Neuronal stem cell (in vitro differentiated cells): ENCODE data around the gene HIPK2.

Source experiments
- DNase-seq: peaks from one replicate; pipeline ENCODE4 v3.0.0-alpha.2; 2013; ENCODE audit warnings: low spot score
- H2AFZ ChIP-seq: one replicate; pipeline ENCODE4 v1.6.1; 2013; ENCODE audit warnings: mild to moderate bottlenecking, low read length, inconsistent platforms
- H2AK5ac ChIP-seq: 2 replicates; pipeline ENCODE4 v1.6.1; 2013; ENCODE audit warnings: low read depth, mild to moderate bottlenecking, inconsistent platforms, low read length, moderate library complexity, mixed read lengths
- H2BK120ac ChIP-seq: 2 replicates; pipeline ENCODE4 v1.6.1; 2013; ENCODE audit warnings: low read depth, mild to moderate bottlenecking, inconsistent platforms, low read length, moderate library complexity, mixed read lengths
- H2BK12ac ChIP-seq: one replicate; pipeline ENCODE4 v1.6.1; 2013; ENCODE audit warnings: low read length, inconsistent platforms
- H2BK15ac ChIP-seq: 2 replicates; pipeline ENCODE4 v1.6.1; 2013; ENCODE audit warnings: mild to moderate bottlenecking, low read length, inconsistent platforms, mixed read lengths
- H2BK5ac ChIP-seq: one replicate; pipeline ENCODE4 v1.6.1; 2013; ENCODE audit warnings: inconsistent platforms, mild to moderate bottlenecking, low read length, moderate library complexity
- H3K14ac ChIP-seq: one replicate; pipeline ENCODE4 v1.6.1; 2013; ENCODE audit warnings: low read length, inconsistent platforms
- H3K18ac ChIP-seq: 2 replicates; pipeline ENCODE4 v1.6.1; 2013; ENCODE audit warnings: low read length, inconsistent platforms
- H3K23ac ChIP-seq: 2 replicates; pipeline ENCODE4 v1.6.1; 2013; ENCODE audit warnings: low read depth, mild to moderate bottlenecking, mixed read lengths, low read length, inconsistent platforms; ENCODE audit not compliant: poor library complexity
- H3K27ac ChIP-seq: replicated peaks from 3 replicates; pipeline ENCODE4 v1.5.1; 2013; ENCODE audit warnings: low read length, inconsistent platforms
- H3K27me3 ChIP-seq, 3 experiments: 2 replicates each; pipeline ENCODE4 v1.6.1; 2013; ENCODE audit warnings: low read length in 3 of 3, mild to moderate bottlenecking in 2 of 3, inconsistent platforms in 1 of 3, low read depth in 1 of 3, mixed read lengths in 1 of 3, moderate library complexity in 1 of 3; ENCODE audit not compliant: control insufficient read depth in 3 of 3, insufficient read depth in 3 of 3
- H3K36me3 ChIP-seq, 2 donors: replicated peaks in 1 of 2; 2 replicates each; pipeline ENCODE4 v1.6.1; 2013; ENCODE audit warnings: low read length in 2 of 2; ENCODE audit not compliant: control insufficient read depth in 2 of 2, insufficient read depth in 2 of 2
- H3K4ac ChIP-seq: 2 replicates; pipeline ENCODE4 v1.6.1; 2013; ENCODE audit warnings: inconsistent platforms, mild to moderate bottlenecking, low read length, moderate library complexity
- H3K4me1 ChIP-seq, 2 donors: 1 replicate in 1 of 2; 2 replicates in 1 of 2; pipeline ENCODE4 v1.6.1; 2013; ENCODE audit warnings: low read length in 2 of 2, low read depth in 1 of 2; ENCODE audit not compliant: control insufficient read depth in 2 of 2, insufficient read depth in 1 of 2
- H3K4me2 ChIP-seq: one replicate; pipeline ENCODE4 v1.6.1; 2013; ENCODE audit warnings: mild to moderate bottlenecking, low read length, inconsistent platforms; ENCODE audit not compliant: insufficient read depth, poor library complexity, severe bottlenecking
- H3K4me3 ChIP-seq, 2 donors: 2 replicates each; pipeline ENCODE4 v1.5.1; 2013; ENCODE audit warnings: low read length in 2 of 2, mild to moderate bottlenecking in 2 of 2, inconsistent platforms in 1 of 2, moderate library complexity in 1 of 2
- H3K79me1 ChIP-seq: one replicate; pipeline ENCODE4 v1.6.1; 2013; ENCODE audit warnings: low read depth, mild to moderate bottlenecking, inconsistent platforms, low read length, moderate library complexity
- H3K9ac ChIP-seq: one replicate; pipeline ENCODE4 v1.6.1; 2013; ENCODE audit warnings: mild to moderate bottlenecking, low read depth, low read length, inconsistent platforms; ENCODE audit not compliant: poor library complexity
- H3K9me3 ChIP-seq, 2 donors: replicated peaks in 1 of 2; 2 replicates each; pipeline versions ENCODE3 to v1.6.1; 2013; ENCODE audit warnings: low read length in 2 of 2, mild to moderate bottlenecking in 2 of 2, inconsistent platforms in 1 of 2, low read depth in 1 of 2, mixed read lengths in 1 of 2, moderate library complexity in 1 of 2; ENCODE audit not compliant: control insufficient read depth in 2 of 2, insufficient read depth in 1 of 2
- H4K8ac ChIP-seq: one replicate; pipeline ENCODE4 v1.6.1; 2013; ENCODE audit warnings: low read depth, mild to moderate bottlenecking, inconsistent platforms, low read length, moderate library complexity
- H4K91ac ChIP-seq: one replicate; pipeline ENCODE4 v1.6.1; 2013; ENCODE audit warnings: low read length, low read depth, mild to moderate bottlenecking, inconsistent platforms; ENCODE audit not compliant: poor library complexity
- WGBS, 2 donors: extraction: QIAGEN DNeasy Blood & Tissue Kit; methylation state at CpG; one replicate each; pipeline ENCODE4 v1.1.7; 2013; ENCODE audit warnings: missing lambda C conversion rate in 2 of 2, mixed read lengths in 1 of 2; ENCODE audit not compliant: insufficient read length in 2 of 2, insufficient replicate concordance in 1 of 2; ENCODE audit errors: extremely low coverage in 2 of 2; 5-methylcytosine and 5-hydroxymethylcytosine counted together

The HIPK2 gene

DNA sequence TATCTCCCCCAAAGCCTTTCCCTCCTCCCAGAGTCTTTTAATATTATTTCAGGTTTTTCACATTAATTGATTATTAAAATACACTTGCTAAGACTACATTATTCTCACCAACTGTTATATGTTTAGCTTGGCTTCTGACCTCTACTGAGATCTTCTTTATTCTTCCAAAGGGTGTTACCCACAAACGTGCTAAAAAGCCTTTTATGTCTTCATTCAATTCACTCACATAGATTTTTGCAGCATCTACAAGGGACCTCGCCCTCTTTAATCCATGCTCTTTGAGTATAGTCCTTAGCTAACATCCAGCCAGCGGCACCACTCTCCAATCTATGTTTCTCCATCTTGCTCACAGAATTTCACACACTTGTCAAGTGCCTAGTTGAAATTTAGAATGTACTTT is 115.9 kb downstream of the HIPK2 start:
- H4K91ac ChIP-seq, result no peak overlapping the region
- no CpG with 5 or more reads among the region's 3 CpGs for WGBS, 2 donors

DNA sequence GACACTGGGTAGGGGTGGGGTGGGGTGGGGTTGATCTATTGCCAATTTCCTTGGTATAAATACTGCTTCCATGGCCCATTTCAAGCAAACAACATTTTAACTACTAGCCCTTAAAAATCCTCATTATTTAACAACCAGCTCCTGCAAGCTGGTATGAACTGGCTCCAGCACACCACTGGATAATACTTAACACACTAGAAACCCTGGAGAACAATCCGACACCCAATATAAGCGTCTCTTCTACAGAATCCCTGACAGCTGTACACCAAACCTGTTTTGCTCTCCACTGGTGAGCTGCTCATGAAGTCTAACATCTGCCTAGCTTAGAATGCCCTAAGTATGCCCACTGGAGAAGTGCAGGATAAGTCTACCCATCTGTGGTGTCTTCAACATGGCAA is 116.8 kb downstream of the HIPK2 start:
- no CpG with 5 or more reads among the region's 2 CpGs for WGBS, 2 donors

More for the DNA sequence above, 115.9 kb downstream of the HIPK2 start:
- no peak overlapping the region for H2BK5ac ChIP-seq
- no peak overlapping the region for H3K4me3 ChIP-seq
- H3K4ac ChIP-seq, result no peak overlapping the region
- no peak overlapping the region for H2BK120ac ChIP-seq
- H3K14ac ChIP-seq, result no peak overlapping the region
- H2BK12ac ChIP-seq, result no peak overlapping the region
- no peak overlapping the region for H2AK5ac ChIP-seq
- H3K23ac ChIP-seq, result no peak overlapping the region
- H3K27me3 ChIP-seq, result peaks cover 0 to 1% (median 0%) of the 10 kb centered on the region in 3 experiments
- no peak overlapping the region for H3K9ac ChIP-seq
- H3K4me1 ChIP-seq, result peaks cover 20 to 22% of the 10 kb centered on the region in 2 donors
- H2BK15ac ChIP-seq, result no peak overlapping the region
- no peak for DNase-seq
- H3K18ac ChIP-seq, result no peak overlapping the region
- H3K9me3 ChIP-seq, result peaks cover 0 to 2% of the 10 kb centered on the region in 2 donors
- peaks cover 0 to 2% of the 10 kb centered on the region in 2 donors for H3K36me3 ChIP-seq
- H2AFZ ChIP-seq, result no peak overlapping the region
- no peak overlapping the region for H3K4me2 ChIP-seq
- H4K8ac ChIP-seq, result no peak overlapping the region
- H3K27ac ChIP-seq, result no peak overlapping the region
- H3K79me1 ChIP-seq, result no peaks in the 10 kb centered on the region

DNA sequence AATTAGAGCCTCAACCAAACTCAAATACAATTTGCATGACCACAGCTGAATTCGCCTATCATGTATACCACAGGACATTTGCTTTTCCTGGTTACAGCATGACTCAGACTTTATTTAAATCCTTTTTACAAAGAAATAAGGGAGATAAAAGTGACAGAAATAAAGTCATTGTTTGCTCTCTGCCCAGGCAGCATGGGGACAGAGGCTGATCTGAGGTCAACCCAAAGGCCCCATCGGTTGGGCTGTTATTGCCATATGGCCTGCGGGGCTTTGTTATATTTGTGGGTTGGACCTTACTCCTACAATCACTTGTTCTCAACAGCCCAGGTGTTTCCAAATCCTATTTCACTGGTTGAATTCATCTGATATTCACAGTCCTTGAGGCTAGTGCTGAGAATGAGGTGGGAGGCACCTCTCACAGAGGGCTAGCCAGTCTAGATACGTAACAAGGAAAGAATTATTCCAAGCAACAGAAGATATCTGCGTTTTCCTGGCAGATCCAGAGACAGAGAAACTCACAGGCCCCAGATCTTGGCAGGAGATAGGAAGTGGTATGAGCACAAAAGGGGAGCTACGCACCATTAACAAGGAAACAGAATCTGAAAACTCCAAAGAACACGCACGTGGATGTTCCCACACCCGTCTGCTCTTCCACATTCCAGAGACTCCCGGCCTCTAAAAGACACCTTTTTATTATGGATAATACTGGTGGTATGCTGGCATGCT is 117.3 kb downstream of the HIPK2 start:
- no peak overlapping the region for H2BK5ac ChIP-seq
- H3K27ac ChIP-seq, result no peak overlapping the region
- no peak overlapping the region for H3K4ac ChIP-seq
- peaks cover 0 to 2% of the 10 kb centered on the region in 2 donors for H3K36me3 ChIP-seq
- H3K9me3 ChIP-seq, result peaks cover 0 to 2% of the 10 kb centered on the region in 2 donors
- H4K8ac ChIP-seq, result no peak overlapping the region
- no peak overlapping the region for H2BK120ac ChIP-seq
- H2BK15ac ChIP-seq, result no peak overlapping the region
- H4K91ac ChIP-seq, result no peak overlapping the region
- no peak overlapping the region for H2AFZ ChIP-seq
- no peak overlapping the region for H2AK5ac ChIP-seq
- no peak overlapping the region for H3K18ac ChIP-seq
- DNase-seq, result no peak
- no peak overlapping the region for H2BK12ac ChIP-seq
- no peak overlapping the region for H3K9ac ChIP-seq
- H3K27me3 ChIP-seq, result peaks cover 0 to 1% (median 0%) of the 10 kb centered on the region in 3 experiments
- no peak overlapping the region for H3K14ac ChIP-seq
- no peak overlapping the region for H3K4me2 ChIP-seq
- H3K4me1 ChIP-seq, result peaks cover 20 to 22% of the 10 kb centered on the region in 2 donors
- no CpG with 5 or more reads among the region's 10 CpGs for WGBS, 2 donors
- H3K79me1 ChIP-seq, result no peaks in the 10 kb centered on the region
- H3K23ac ChIP-seq, result no peak overlapping the region
- H3K4me3 ChIP-seq, result no peak overlapping the region

More for the DNA sequence above, 116.8 kb downstream of the HIPK2 start:
- Histone ChIP-seq H2BK5ac (no peak overlapping the region), H3K4me1 (peaks cover 20 to 22% of the 10 kb centered on the region in 2 donors), H2BK12ac (no peak overlapping the region), H3K4me2 (no peak overlapping the region), H3K14ac (no peak overlapping the region), H3K4me3 (no peak overlapping the region), H3K9me3 (peaks cover 0 to 2% of the 10 kb centered on the region in 2 donors), H3K27ac (no peak overlapping the region), H3K23ac (no peak overlapping the region), H3K27me3 (peaks cover 0 to 1% (median 0%) of the 10 kb centered on the region in 3 experiments), H3K4ac (no peak overlapping the region), H2BK15ac (no peak overlapping the region), H2BK120ac (no peak overlapping the region), H2AK5ac (no peak overlapping the region), H3K79me1 (no peaks in the 10 kb centered on the region), H4K8ac (no peak overlapping the region), H2AFZ (no peak overlapping the region), H3K9ac (no peak overlapping the region), H3K18ac (no peak overlapping the region), H3K36me3 (peaks cover 0 to 2% of the 10 kb centered on the region in 2 donors), H4K91ac (no peak overlapping the region)
- no peak for DNase-seq

DNA sequence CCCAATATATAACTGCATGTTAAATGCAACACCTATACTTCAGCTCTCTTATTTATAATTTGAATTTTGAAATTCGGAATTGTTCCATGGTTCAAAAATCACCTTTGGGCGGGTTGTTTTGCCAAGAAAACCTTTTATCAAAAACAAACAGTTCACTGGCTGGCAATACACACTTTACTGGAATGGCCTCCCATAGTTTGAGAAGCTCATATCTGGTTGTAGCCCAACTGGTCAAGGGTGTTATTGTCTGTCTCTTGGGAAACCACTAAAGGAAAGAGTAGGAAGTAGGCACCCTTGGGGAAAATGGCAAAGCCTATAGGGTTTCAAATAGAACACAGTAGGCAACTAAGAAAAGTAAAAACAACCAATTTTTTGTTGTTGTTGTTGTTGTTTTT is 117.9 kb downstream of the HIPK2 start:
- H2BK120ac ChIP-seq, result no peak overlapping the region
- H3K9me3 ChIP-seq, result peaks cover 0 to 2% of the 10 kb centered on the region in 2 donors
- H3K23ac ChIP-seq, result no peak overlapping the region
- H3K79me1 ChIP-seq, result no peaks in the 10 kb centered on the region
- H2AK5ac ChIP-seq, result no peak overlapping the region
- H3K9ac ChIP-seq, result no peak overlapping the region
- H3K4me2 ChIP-seq, result no peak overlapping the region
- H3K14ac ChIP-seq, result no peak overlapping the region
- H3K4me3 ChIP-seq, result no peak overlapping the region
- H4K8ac ChIP-seq, result no peak overlapping the region
- H2BK12ac ChIP-seq, result no peak overlapping the region
- peaks cover 0 to 2% of the 10 kb centered on the region in 2 donors for H3K36me3 ChIP-seq
- no peak overlapping the region for H2BK5ac ChIP-seq
- peaks cover 0 to 1% (median 0%) of the 10 kb centered on the region in 3 experiments for H3K27me3 ChIP-seq
- no peak overlapping the region for H2BK15ac ChIP-seq
- H3K4me1 ChIP-seq, result peaks cover 22% of the 10 kb centered on the region in 2 donors
- H3K4ac ChIP-seq, result no peak overlapping the region
- no peak overlapping the region for H2AFZ ChIP-seq
- no CpG with 5 or more reads among the region's 2 CpGs for WGBS, 2 donors
- no peak for DNase-seq
- H3K27ac ChIP-seq, result no peak overlapping the region
- H3K18ac ChIP-seq, result no peak overlapping the region
- H4K91ac ChIP-seq, result no peak overlapping the region
